22Rv1 (cell line): ENCODE data around the gene PRKCQ.

Source experiments
- CTCF ChIP-seq: fragments of 450-650 bp; IDR thresholded peaks from 2 replicates; pipeline ENCODE4 v1.5.1; 2017; ENCODE audit warnings: mild to moderate bottlenecking
- ZFX ChIP-seq: fragments of 450-650 bp; IDR thresholded peaks from 2 replicates; pipeline ENCODE4 v1.6.1; 2017; ENCODE audit warnings: antibody characterized with exemption, borderline replicate concordance

GRCh38 chr10:6411436-6411835 lies 168.6 kb downstream of the PRKCQ start:
- TF ChIP-seq CTCF (no peak), ZFX (no peak)
